WERI-Rb-1 (cell line): ENCODE results near the gene TMEM170B.

ENCODE experiments used
- DNase-seq: peaks from one replicate; pipeline ENCODE4 v3.0.0-alpha.2; 2020
- H3K27ac ChIP-seq: fragments of 250-450 bp; sonication (Bioruptor Pico); 2 replicates; pipeline ENCODE4 v1.5.1; 2020; ENCODE audit warnings: mild to moderate bottlenecking, moderate library complexity
- H3K27me3 ChIP-seq: fragments of 250-450 bp; sonication (Bioruptor Pico); 2 replicates; pipeline ENCODE4 v1.5.1; 2021; ENCODE audit warnings: mild to moderate bottlenecking, low read depth, moderate library complexity; ENCODE audit not compliant: insufficient read depth, severe bottlenecking
- H3K36me3 ChIP-seq: fragments of 250-450 bp; sonication (Bioruptor Pico); 2 replicates; pipeline ENCODE4 v1.5.1; 2020; ENCODE audit warnings: mild to moderate bottlenecking, moderate library complexity
- H3K4me3 ChIP-seq: 2 replicates; pipeline ENCODE4 v1.5.1; 2011; ENCODE audit warnings: low read depth, mild to moderate bottlenecking, control low read depth, low read length
- H3K9me3 ChIP-seq: fragments of 250-450 bp; sonication (Bioruptor Pico); 2 replicates; pipeline ENCODE4 v1.5.1; 2021; ENCODE audit warnings: mild to moderate bottlenecking, moderate library complexity; ENCODE audit not compliant: severe bottlenecking
- TF ChIP-seq, protein P1 (sequence below): IDR thresholded peaks from 2 replicates; pipeline ENCODE4 v1.5.1; 2011; ENCODE audit warnings: low read depth, mild to moderate bottlenecking, control low read depth, inconsistent platforms, low read length

Gene TMEM170B

DNA sequence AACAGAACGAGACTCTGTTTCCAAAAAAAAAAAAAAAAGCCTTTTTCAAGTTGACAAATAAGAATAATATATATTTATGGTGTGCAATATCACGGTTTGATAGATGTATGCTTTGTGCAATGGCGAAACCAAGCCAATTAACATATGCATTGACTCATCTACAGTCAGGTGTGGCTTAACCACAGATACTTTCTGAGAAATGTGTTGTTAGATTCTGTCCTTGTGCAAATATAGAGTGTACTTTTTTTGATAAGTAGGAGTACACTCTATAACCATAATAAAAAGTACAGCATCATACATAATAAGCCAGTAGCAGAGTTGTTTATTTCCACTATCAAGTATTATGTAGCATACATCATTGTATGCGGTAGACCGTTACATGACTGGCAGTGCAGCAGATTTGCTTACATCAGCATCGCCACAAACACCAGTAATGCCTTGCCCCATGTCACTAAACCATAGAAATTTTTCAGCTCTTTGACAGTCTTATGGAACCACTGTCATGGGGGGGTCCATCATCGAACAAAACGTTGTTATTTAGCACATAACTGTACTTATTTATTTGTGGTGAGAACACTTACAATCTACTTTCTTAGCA lies 59.2 kb downstream of the TMEM170B start:
- H3K9me3 ChIP-seq = no peaks in the 10 kb centered on the region
- H3K27ac ChIP-seq = no peak overlapping the region
- no peaks in the 10 kb centered on the region for H3K36me3 ChIP-seq
- TF ChIP-seq, protein P1, sequence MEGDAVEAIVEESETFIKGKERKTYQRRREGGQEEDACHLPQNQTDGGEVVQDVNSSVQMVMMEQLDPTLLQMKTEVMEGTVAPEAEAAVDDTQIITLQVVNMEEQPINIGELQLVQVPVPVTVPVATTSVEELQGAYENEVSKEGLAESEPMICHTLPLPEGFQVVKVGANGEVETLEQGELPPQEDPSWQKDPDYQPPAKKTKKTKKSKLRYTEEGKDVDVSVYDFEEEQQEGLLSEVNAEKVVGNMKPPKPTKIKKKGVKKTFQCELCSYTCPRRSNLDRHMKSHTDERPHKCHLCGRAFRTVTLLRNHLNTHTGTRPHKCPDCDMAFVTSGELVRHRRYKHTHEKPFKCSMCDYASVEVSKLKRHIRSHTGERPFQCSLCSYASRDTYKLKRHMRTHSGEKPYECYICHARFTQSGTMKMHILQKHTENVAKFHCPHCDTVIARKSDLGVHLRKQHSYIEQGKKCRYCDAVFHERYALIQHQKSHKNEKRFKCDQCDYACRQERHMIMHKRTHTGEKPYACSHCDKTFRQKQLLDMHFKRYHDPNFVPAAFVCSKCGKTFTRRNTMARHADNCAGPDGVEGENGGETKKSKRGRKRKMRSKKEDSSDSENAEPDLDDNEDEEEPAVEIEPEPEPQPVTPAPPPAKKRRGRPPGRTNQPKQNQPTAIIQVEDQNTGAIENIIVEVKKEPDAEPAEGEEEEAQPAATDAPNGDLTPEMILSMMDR = no peak
- H3K4me3 ChIP-seq = no peak overlapping the region
- no peaks in the 10 kb centered on the region for H3K27me3 ChIP-seq
- no peak for DNase-seq

DNA sequence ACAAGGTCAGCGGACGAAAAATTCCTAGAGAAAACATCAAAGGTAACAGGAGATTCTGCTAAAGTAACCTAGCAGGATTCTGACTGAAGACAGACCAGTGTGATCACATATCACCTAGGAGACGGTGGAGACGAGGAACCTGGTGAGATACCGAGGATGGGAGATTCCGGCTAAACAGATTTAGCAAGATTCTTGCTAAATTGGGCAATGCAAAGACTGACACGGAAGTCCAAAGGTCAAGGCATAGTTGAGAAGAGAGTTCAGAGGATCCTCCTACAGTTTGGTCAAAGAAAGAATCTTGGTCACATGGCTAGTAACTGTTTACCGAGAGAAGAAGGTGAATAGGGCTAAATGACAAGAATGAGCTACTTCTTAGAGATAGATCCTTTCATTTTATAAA lies 61.1 kb downstream of the TMEM170B start:
- no peak for DNase-seq
- Histone ChIP-seq H3K36me3 (no peaks in the 10 kb centered on the region), H3K9me3 (no peaks in the 10 kb centered on the region), H3K4me3 (no peak overlapping the region), H3K27me3 (no peaks in the 10 kb centered on the region), H3K27ac (no peak overlapping the region)
- TF ChIP-seq, protein P1 = no peak

DNA sequence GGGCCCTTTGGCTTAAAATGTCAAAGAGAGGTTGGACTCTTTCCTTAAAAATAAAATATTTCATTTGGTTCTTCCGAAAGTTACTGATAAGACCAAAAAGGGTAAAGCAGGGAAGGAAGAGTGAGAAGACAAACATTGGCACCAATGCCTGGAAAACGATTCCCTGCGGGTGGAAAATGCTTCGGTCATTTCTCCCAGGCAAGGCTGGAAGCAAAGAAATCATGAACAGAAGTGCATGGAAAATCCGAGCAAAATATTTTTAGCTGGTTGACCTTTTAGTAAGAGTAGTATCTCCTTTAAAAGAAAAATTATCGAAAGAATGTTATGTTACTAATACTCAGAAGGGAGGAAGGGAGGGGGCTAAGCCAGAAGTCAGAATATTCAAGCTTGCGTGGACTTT lies 62.7 kb downstream of the TMEM170B start:
- TF ChIP-seq, protein P1 = no peak

DNA sequence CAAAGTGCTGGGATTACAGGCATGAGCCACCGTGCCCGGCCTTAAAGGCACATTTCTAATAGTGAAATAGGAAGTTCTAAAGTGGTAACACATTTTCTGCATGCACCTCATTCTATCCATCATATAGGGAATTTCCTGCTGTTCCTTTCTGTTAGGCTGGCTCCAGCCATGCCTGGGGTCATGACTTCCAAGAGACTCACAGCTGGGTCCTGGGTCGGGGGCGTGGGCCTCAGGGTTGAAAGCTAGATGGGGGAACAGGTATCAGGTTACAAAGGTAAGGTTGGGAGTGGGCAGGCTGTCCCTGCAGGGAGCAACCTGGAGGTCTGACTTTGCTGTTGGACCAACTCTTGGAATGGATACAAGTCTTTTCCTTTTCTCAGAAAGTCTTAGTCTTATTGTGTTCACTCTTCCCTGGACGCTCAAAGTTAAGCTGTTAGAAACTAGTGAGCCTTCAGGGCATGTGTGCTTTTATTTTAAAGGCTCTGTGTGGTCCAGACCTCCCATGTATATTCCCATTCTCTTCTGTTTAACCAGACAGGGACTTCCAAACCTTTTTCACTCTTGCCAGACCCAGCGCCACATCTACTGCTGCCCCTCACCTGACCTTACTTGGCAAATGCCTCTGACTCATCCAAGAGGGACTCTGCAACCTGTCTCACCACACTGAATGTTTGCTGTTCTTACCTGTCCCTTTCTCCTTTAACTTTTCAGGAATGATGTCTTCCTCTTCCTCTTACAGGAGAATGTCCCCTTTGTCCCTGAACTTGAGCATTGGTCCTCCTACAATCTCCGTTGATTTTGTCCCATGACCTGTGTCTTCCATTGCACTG lies 64.4 kb downstream of the TMEM170B start:
- H3K36me3 ChIP-seq = no peaks in the 10 kb centered on the region
- no peak overlapping the region for H3K27ac ChIP-seq
- TF ChIP-seq, protein P1 = no peak
- DNase-seq = no peak
- H3K4me3 ChIP-seq = no peak overlapping the region
- H3K27me3 ChIP-seq = no peaks in the 10 kb centered on the region
- no peaks in the 10 kb centered on the region for H3K9me3 ChIP-seq

More for the DNA sequence above, 62.7 kb downstream of the TMEM170B start:
- Histone ChIP-seq H3K36me3 (no peaks in the 10 kb centered on the region), H3K4me3 (no peak overlapping the region), H3K27me3 (no peaks in the 10 kb centered on the region), H3K27ac (no peak overlapping the region), H3K9me3 (no peaks in the 10 kb centered on the region)
- DNase-seq = no peak

DNA sequence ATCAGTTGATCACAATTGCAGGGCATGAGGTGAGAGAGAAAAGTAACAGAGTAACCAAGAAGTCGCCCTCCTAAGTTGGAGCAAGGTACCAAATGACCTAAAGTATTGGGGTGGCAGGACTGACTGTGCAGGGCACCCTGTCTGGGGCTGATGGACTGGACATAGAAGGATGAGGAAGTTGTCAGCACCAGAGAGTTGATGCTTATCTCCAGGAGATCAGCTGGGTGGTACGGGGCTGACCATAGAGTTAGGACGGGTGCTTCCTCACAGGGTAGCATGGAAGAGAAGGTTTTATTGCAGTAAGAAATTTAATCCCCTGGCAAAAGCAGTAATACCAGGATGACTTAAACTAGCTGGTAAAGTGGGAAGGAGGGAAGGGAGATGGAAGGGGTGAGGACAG lies 66.7 kb downstream of the TMEM170B start:
- no peak for DNase-seq
- H3K4me3 ChIP-seq = no peak overlapping the region
- no peaks in the 10 kb centered on the region for H3K36me3 ChIP-seq
- H3K9me3 ChIP-seq = no peaks in the 10 kb centered on the region
- H3K27me3 ChIP-seq = no peaks in the 10 kb centered on the region
- TF ChIP-seq, protein P1 = no peak
- H3K27ac ChIP-seq = no peak overlapping the region
